Measurements from ENCODE around the gene MLANA.

The MLANA gene

GRCh38 chr9:5909976-5910375, 19.3 kb downstream of the MLANA start:
- DNase-seq = no peak

GRCh38 chr9:5910413-5911057, 19.8 kb downstream of the MLANA start:
- no peak for DNase-seq

DNA sequence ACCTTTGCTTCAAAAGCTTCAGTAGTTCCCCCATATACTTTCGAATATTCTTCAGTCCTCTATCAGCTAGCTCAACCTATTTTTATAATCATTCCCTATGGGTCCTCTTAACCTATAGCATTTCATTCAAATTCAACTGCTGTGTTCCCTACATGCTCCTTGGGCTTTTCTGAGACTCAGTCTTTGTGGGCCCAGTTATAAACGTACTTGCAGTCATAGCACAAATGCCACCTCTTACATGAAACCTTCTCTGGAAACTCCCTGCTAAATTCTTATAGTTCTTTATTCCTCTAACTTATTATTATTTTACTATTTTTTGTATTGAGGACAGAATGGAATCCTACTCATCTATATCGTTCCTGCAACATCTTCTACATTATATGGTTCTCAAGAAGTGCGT, 24.7 kb downstream of the MLANA start:
- DNase-seq = no peak

DNA sequence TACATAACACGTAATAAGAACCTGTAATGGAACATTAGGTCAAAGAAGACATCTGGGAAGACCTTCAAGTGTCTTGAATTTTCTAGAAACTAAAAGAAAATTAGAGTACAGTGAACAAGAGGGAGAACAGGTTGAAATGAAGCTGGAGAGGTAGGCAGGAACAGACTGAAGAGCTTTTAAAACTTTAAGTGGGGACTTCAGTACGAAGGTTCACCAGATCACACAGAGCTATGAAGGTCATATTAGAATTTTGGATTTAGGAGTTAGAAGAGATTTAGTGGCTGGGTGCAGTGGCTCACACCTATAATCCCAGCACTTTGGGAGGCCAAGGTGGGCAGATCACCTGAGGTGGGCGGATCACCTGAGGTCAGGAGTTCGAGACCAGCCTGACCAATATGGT, 26.6 kb downstream of the MLANA start:
- no peak for DNase-seq

DNA sequence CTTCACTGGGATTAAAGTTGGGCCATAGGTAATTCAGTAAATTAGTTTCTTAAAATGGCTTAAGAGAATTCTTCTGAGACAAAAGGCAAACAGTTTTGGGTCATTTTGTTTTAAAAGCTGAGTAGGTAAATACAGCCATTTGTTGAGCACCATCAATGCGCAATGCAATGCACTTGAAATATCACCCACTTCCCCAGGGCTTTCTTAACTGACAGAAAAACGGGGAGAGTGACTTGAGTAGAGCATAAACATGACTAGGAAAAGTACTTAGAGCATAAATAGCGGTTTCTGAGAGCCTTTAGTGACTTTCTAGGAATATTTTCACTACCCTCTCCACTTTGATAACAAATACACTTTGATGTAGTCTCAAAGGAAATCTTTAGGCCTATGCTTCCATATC, 27.2 kb downstream of the MLANA start:
- no peak for DNase-seq

DNA sequence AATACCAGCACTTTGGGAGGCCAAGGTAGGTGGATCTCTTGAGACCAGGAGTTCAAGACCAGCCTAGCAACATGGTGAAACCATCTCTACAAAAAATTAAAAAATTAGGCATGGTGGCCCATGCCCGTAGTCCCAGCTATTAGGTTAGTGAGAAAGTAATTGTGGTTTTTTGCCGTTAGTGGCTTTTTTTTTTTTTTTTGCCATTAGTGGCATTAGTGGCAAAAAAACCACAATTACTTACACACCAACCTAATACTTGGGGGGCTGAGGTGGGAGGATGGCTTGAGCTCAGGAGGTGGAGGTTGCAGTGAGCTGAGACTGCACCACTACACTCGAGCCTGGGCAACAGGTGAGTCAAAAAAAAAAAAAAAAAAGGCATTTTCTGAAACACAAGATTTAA, 27.8 kb downstream of the MLANA start:
- DNase-seq = no peak

GRCh38 chr9:5920860-5921328, 30.2 kb downstream of the MLANA start:
- DNase-seq = no peak

DNA sequence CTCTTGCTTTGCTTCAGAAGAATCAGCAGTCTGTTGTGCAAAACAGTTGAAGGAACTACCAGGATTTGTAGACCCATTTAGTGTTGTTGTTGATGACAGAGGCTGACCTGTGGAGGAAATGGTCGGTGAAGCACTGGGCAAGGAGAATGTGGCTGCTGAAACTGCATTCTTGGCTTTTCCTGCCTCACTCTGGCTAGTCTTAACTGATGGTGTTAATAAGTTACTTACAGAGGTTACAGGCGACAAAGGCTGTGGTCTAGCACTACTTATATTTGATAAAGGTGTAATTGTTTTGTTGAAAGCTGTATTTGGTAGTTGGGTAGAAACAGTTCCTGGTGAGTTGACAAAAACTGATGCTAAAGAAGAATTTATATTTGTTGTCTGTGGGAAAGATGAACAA, 31.5 kb downstream of the MLANA start:
- no peak for DNase-seq

- DNase-seq = no peak
Observed at GRCh38 chr9:5931657-5932056, 41.0 kb downstream of the MLANA start.

DNA sequence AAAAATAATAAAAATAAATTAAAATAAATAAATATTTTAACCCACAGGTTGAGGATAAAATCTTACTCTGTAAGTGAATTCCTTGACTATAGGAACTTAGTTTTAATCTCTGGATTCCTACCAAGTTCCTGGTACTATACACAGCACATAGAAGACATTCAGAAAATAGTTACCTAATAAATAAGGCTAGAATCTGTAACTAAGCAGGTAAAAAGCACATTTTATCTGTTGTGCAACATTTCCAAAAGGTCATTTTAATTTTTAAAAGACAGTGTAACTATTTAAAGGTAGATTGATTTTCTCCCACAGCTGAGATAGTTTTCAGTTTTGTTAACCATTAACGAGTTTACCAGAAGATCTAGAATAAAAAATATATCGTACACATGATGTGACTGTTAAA, 47.8 kb downstream of the MLANA start:
- DNase-seq = no peak

DNA sequence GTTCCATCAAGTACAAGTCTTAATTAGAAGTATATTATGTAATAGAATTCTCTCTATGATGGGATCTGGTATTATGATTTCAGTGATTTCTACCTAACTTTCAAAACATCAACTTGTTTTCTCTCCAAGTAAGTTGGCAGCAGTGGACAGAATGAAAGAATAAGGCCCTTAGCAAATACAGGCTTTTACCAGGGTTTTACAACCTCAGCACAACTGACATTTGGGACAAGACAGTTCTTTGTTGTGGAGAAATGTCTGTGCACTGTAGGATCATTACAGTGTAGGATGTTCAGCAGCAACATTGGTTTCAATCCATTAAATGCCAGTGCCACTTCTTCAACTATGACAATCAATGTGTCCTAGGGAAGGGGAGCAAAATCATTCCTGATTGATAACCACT, 48.8 kb downstream of the MLANA start:
- no peak for DNase-seq

GRCh38 chr9:5941214-5941613, 50.5 kb downstream of the MLANA start:
- DNase-seq = no peak

DNA sequence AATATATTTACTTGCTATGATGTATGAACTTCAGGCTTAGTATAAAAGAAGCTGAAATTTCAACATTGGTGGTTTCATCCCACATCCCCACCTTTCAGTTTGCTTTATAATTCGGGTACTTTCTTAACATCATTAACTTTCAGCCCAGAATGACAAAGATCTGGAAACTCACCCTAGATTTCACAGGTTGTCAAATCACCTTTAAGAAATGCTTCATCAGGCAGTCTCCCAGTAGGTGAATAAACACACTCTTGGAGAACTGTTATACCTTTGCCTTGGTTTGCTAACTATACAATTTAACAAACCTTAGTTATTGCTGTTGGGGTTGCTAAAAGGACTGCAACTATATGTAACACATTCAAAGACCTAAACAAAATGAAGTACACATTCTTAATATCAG, 54.4 kb downstream of the MLANA start:
- no peak for DNase-seq

- no peak for DNase-seq
Observed at GRCh38 chr9:5947912-5948311, 57.2 kb downstream of the MLANA start.

DNA sequence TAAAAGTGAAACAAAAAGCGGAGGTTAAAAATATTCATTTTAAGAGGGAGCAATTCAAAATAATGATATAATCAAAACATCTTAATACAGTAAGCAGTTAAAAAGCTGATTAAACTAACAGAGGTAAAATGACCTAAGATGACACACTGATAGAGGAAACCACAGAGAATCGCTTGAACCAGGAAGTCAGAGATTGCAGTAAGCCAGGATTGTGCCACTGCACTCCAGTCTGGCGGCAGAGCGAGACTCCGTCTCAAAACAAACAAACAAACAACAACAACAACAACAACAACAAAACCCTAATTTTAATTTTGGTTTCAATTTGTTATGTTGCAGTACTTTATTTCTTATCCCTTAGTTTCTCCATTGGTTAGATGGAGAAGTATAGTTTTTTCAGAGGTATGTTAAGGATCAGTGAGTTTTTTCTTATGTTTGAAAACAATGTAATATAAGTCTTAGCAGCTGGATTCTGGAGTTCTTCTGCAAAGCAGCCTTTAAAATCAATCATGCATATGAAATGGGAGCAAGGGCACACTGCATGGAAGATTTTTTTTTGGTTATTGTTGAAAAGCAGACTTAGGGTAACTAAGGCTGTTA, 58.5 kb downstream of the MLANA start:
- peak; percentile 59 for DNase-seq

DNA sequence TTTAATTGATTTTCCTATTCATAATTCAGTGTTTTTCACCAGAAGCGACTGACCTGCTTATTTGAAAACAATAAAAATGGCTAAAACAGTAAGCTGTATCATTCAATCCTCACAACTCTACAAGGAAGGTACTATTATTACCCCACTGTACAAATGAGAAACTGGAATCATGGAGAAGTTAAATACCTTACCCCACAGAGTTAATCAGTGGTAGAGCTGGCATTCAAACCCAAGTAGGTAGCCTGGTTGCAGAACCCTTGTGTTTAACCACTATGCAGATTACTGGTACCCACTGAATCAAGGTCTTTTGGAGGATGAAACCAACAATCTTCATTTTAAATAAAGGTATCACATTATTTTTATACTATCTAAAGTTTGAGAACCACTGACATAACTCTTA, 59.6 kb downstream of the MLANA start:
- no peak for DNase-seq

DNA sequence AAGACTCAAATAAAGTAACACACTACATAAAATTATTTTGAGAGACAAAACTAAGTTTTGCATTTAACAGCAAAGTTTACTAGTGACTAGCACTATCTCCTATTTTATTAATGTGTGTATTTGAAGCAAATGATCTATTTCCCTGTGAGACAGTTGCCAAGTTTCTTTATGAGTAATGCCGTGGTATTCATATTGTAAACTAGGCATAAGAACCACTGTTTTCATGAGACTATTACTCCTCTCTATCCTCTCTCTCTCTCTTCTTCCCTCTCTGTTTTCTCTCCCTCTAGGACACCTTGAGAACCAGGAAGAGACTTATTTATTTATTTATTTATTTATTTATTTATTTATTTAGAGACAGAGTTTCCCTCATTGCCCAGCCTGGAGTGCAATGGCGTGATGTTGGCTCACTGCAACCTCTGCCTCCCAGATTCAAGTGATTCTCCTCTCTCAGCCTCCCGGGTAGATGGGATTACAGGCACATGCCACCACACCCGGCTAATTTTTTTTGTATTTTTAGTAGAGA, 61.1 kb downstream of the MLANA start:
- no peak for DNase-seq

GRCh38 chr9:5953743-5954707, 63.3 kb downstream of the MLANA start:
- no peak for DNase-seq

- no peak for DNase-seq
Observed at GRCh38 chr9:5957166-5957565, 66.5 kb downstream of the MLANA start.

GRCh38 chr9:5958273-5958672, 67.6 kb downstream of the MLANA start:
- no peak for DNase-seq
